Left lung (tissue), 10 donors: ENCODE data around the gene CFAP54. TPM values are rescaled to one million over a fixed set of nuclear protein-coding genes. Genes with fewer than 3 reads are reported as not detected.

Experiments used
- ATAC-seq: fragments of 200-7000 bp; cut with Tn5 transposase; one replicate; pipeline ENCODE4 v1.9.1; 2020; ENCODE audit warnings: moderate library complexity
- DNase-seq, 4 donors: peaks; one replicate each; pipeline ENCODE4 v3.0.0-alpha.2; 2013 to 2020
- H3K27ac ChIP-seq, 2 donors: fragments of 200-600 bp; sonication (generic) in 1 of 2; one replicate each; pipeline versions ENCODE4 v1.5.0 to v1.8.0; 2020 to 2021
- H3K27me3 ChIP-seq, 2 donors: fragments of 200-600 bp; sonication (generic) in 1 of 2; one replicate each; pipeline versions ENCODE4 v1.5.0 to v1.8.0; 2020 to 2021
- H3K36me3 ChIP-seq, 2 donors: fragments of 200-600 bp; sonication (generic) in 1 of 2; one replicate each; pipeline versions ENCODE4 v1.5.0 to v1.8.0; 2020 to 2021
- H3K4me1 ChIP-seq, 2 donors: fragments of 200-600 bp; one replicate each; pipeline ENCODE4 v1.8.0; 2021
- H3K4me3 ChIP-seq, 2 donors: fragments of 200-600 bp; sonication (generic) in 1 of 2; one replicate each; pipeline versions ENCODE4 v1.5.0 to v1.8.0; 2020 to 2021; ENCODE audit warnings: mild to moderate bottlenecking in 1 of 2
- H3K9me3 ChIP-seq, 2 donors: fragments of 200-600 bp; sonication (generic) in 1 of 2; one replicate each; pipeline versions ENCODE4 v1.5.0 to v1.8.0; 2020 to 2021
- intact Hi-C, 2 donors: fragments of 100-400 bp; cut with DNase I; formaldehyde crosslinking; loops; one replicate each; pipeline versions ENCODE4 v1.11.2 to v1.14.2; 2022
- polyA plus RNA-seq, 6 donors: library from polyadenylated mRNA; unstranded; fragments of 120-200 nt; gene quantifications; one replicate each; pipeline ENCODE4 v1.2.1, GENCODE V29; 2013; ENCODE audit not compliant: insufficient read length in 6 of 6
- total RNA-seq, 2 donors: library from RNA; stranded (reverse); fragmentation: NEBNext Ultra II Directional; extraction: Animal tissue kit (Norgen Biotek cat#: 25700); gene quantifications; one replicate each; pipeline ENCODE4 v1.2.1, GENCODE V29; 2021
- TF ChIP-seq, protein P1 (sequence below), 2 donors: fragments of 200-600 bp; sonication (generic) in 1 of 2; IDR thresholded peaks; one replicate each; pipeline versions ENCODE4 v1.5.0 to v1.8.0; 2021; ENCODE audit warnings: antibody characterized with exemption in 2 of 2
- donor health status: DM: no; HTN: yes; CAD: no.
- donor health status: DM: no; HTN: no; CAD: no.

CFAP54 gene
- total and polyA plus RNA-seq, 8 donors = 1.1 to 3.7 (median 2.6) TPM

DNA sequence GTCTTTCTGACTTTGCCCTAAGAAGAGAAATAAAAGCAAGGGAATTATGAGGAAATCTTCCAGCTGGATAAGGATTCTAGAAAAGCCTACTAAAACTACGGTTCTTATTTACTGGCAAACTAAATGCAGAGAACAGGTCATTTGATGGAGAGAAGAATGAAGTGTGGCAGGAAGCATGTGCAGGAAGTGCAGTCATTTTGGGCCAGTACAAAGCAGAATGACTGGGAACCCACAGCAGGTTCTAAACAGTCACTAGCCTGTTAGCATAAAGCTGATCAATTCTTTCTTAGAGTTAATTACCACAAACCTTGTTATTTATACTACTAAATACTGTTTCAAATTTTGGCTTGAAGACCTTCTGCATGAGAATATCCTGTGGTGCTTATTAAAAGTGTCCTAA lies 36.7 kb downstream of the CFAP54 start:
- ATAC-seq = no peak
- TF ChIP-seq, protein P1, sequence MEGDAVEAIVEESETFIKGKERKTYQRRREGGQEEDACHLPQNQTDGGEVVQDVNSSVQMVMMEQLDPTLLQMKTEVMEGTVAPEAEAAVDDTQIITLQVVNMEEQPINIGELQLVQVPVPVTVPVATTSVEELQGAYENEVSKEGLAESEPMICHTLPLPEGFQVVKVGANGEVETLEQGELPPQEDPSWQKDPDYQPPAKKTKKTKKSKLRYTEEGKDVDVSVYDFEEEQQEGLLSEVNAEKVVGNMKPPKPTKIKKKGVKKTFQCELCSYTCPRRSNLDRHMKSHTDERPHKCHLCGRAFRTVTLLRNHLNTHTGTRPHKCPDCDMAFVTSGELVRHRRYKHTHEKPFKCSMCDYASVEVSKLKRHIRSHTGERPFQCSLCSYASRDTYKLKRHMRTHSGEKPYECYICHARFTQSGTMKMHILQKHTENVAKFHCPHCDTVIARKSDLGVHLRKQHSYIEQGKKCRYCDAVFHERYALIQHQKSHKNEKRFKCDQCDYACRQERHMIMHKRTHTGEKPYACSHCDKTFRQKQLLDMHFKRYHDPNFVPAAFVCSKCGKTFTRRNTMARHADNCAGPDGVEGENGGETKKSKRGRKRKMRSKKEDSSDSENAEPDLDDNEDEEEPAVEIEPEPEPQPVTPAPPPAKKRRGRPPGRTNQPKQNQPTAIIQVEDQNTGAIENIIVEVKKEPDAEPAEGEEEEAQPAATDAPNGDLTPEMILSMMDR (IDR thresholded peaks at IDR 0.05) = no peak
- no peak for DNase-seq

DNA sequence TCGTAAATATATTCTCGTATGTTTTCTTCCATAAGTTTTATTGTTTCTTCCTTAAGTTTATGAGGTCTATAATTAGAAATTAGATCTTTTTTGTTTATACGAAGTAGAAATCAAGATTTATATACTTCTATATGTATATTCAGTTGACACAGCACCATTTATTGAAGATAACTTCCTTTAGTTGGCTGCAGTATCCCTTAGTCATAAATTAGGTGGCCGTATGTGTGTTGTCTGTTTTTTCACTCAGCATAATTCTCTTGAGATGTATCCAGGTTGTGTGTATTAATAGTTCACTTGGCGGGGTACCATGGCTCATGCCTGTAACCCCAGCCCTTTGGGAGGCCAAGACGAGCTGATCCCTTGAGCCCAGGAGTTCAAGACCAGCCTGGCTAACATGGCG lies 40.5 kb downstream of the CFAP54 start:
- H3K9me3 ChIP-seq = no peaks in the 10 kb centered on the region
- no peaks in the 10 kb centered on the region for H3K27me3 ChIP-seq
- intact Hi-C loops = no loop called here
- H3K27ac ChIP-seq = no peak overlapping the region
- ATAC-seq (no peak), DNase-seq (no peak)
- TF ChIP-seq, protein P1 (IDR thresholded peaks at IDR 0.05) = no peak
- no peaks in the 10 kb centered on the region for H3K4me1 ChIP-seq
- no peak overlapping the region for H3K4me3 ChIP-seq
- no peaks in the 10 kb centered on the region for H3K36me3 ChIP-seq

More for the DNA sequence above, 36.7 kb downstream of the CFAP54 start:
- Histone ChIP-seq H3K4me3 (no peak overlapping the region), H3K36me3 (no peaks in the 10 kb centered on the region), H3K27ac (no peak overlapping the region), H3K9me3 (no peaks in the 10 kb centered on the region), H3K27me3 (no peaks in the 10 kb centered on the region), H3K4me1 (no peaks in the 10 kb centered on the region)
- intact Hi-C loops = no loop called here

DNA sequence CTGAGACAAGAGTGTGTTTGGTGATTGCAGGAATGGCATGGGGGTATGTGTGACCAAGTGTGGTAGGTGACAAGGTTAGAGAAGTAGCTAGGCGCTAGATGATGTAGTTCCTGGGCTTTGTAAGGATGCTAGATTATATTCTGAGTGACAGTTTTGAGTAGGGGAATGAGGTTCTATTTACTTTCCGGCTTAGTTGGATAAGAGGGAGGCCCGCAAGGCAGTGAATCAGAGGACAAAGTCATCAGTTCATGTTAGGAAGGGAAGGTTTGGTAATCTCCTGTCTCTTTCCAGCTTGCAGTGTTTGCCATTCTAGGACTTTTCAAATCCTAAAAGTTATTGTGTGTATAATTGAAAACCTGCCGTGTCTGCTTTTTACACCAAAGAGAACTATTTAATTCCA lies 45.0 kb downstream of the CFAP54 start:
- no peak for ATAC-seq
- Histone ChIP-seq H3K9me3 (no peaks in the 10 kb centered on the region), H3K27me3 (no peaks in the 10 kb centered on the region), H3K27ac (no peak overlapping the region), H3K36me3 (no peaks in the 10 kb centered on the region), H3K4me1 (no peaks in the 10 kb centered on the region), H3K4me3 (no peak overlapping the region)
- intact Hi-C loops = no loop called here
- TF ChIP-seq, protein P1 (IDR thresholded peaks at IDR 0.05) = no peak
- DNase-seq = no peak

DNA sequence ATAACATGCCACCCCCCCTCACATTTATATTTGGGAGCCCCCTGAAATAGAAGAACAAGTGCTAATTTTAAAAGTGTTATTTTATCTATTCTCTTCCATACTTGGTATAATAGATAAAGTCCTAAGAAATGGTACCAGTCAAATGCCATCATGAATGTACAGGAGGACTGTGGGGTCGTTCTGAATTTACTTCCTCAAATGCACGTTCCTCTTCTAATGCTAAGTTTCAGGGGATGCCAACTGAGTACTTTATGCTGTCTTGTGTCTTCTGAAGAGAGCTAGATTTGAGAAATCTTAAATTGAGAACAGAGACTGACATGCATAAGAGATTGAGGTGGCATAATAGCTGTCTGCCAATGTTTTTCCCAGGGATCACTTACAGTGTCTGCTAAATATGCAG lies 59.0 kb downstream of the CFAP54 start:
- ATAC-seq = no peak
- H3K36me3 ChIP-seq = no peaks in the 10 kb centered on the region
- no peaks in the 10 kb centered on the region for H3K9me3 ChIP-seq
- H3K27ac ChIP-seq = no peak overlapping the region
- TF ChIP-seq, protein P1 (IDR thresholded peaks at IDR 0.05) = no peak
- no peak for DNase-seq
- no peaks in the 10 kb centered on the region for H3K27me3 ChIP-seq
- H3K4me3 ChIP-seq = no peak overlapping the region
- intact Hi-C loops = no loop called here
- H3K4me1 ChIP-seq = no peaks in the 10 kb centered on the region

GRCh38 chr12:96549341-96549740 lies 60.0 kb downstream of the CFAP54 start:
- ATAC-seq = no peak
- Histone ChIP-seq H3K27me3 (no peaks in the 10 kb centered on the region), H3K27ac (no peak overlapping the region), H3K4me3 (no peak overlapping the region), H3K36me3 (no peaks in the 10 kb centered on the region), H3K4me1 (no peaks in the 10 kb centered on the region), H3K9me3 (no peaks in the 10 kb centered on the region)
- intact Hi-C loops = no loop called here
- TF ChIP-seq, protein P1 (IDR thresholded peaks at IDR 0.05) = no peak
- no peak for DNase-seq
